ENCODE results near the gene P3H4.

The P3H4 gene

GRCh38 chr17:41816637-41817320 lies 5.0 kb upstream of the P3H4 start:
- no peak for DNase-seq (ENCODE audit: low read depth)
- no peak for TF ChIP-seq CTCF (IDR thresholded peaks at IDR 0.05; ENCODE audit: insufficient read depth, low read depth, low read length, missing control alignments)
- H3K4me3 ChIP-seq (ENCODE audit: low read length): no peak overlapping the region

DNA sequence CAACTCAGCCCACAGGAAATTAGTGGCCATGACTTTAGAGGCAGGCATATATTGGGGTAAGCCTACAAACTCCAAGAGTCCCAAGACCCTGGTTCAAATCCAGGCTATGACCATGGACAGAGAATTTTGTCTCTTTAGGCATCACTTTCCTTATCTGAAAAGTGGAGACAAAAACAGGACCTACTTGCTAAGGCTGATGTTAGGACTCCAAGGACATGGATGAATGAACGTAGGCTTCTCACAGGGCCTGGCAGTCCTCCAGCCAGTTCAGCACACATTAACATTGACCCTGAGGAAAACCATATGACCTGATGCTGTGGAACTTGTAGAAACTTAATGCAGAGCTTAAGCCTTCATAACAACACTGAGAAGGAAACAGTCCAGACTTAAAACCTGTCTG lies 2.4 kb upstream of the P3H4 start:
- H3K4me3 ChIP-seq (ENCODE audit: low read length): no peak overlapping the region
- no peak for TF ChIP-seq CTCF (IDR thresholded peaks at IDR 0.05; ENCODE audit: insufficient read depth, low read depth, low read length, missing control alignments)
- no peak for DNase-seq (ENCODE audit: low read depth)

GRCh38 chr17:41813699-41814124 lies 2.0 kb upstream of the P3H4 start:
- TF ChIP-seq CTCF (IDR thresholded peaks at IDR 0.05; ENCODE audit: insufficient read depth, low read depth, low read length, missing control alignments): no peak
- DNase-seq (ENCODE audit: low read depth): no peak
- peak overlapping the region; percentile 64 for H3K4me3 ChIP-seq (ENCODE audit: low read length)

DNA sequence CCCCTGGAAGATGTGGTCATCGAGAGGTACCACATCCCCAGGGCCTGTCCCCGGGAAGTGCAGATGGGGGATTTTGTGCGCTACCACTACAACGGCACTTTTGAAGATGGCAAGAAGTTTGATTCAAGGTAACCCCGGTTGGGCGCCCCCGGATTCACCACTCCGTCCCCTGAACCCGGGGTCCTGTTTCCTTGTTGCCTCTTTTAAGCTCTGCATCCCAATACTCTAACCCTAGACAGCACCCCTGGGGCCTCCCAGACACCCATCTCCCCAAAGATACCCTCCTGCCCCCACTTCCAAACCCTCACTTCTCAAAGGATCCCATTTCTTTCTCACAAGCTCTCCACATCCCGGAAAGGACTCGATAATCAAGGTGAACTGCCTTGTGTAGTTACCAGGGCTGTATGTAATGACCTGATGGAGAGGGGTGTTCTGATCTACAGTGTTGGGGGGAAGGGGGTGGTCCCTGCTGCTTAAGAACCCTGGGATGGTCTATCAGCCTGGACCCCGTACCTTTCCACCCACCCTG lies 1.5 kb upstream of the P3H4 start:
- H3K4me3 ChIP-seq (ENCODE audit: low read length): peak overlapping the region; percentile 64
- TF ChIP-seq CTCF (IDR thresholded peaks at IDR 0.05; ENCODE audit: insufficient read depth, low read depth, low read length, missing control alignments): no peak
- DNase-seq (ENCODE audit: low read depth): no peak

DNA sequence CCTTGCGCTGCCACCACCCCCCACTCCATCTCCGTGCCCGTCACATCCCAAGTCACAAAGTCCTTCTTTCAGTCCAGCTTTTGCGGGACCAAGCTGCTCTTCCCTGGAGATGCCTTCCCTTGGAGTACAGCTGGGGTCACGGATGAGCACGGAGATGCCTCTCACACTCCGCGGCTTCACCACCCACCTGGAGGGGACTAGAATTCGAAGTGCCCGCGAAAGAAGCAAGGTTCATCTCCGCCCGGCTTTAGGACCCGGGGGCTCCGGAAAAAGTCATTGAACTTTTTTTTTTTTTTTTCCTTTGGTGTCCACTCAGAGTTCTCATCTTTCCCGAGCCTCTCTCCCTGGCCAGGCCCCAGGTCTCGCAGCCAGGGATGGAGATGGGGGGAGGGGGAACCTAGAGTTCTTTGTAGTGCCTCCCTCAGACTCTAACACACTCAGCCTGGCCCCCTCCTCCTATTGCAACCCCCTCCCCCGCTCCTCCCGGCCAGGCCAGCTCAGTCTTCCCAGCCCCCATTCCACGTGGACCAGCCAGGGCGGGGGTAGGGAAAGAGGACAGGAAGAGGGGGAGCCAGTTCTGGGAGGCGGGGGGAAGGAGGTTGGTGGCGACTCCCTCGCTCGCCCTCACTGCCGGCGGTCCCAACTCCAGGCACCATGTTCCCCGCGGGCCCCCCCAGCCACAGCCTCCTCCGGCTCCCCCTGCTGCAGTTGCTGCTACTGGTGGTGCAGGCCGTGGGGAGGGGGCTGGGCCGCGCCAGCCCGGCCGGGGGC lies 817 bp upstream of the P3H4 start, which contains the start of gene FKBP10:
Gene FKBP10, plus strand, starts transcription at position 624 of the 771 bp plus-strand sequence. Its CDS starts 31 bp downstream, at position 655.
- peak within 1 kb of the TSS; percentile 64 for H3K4me3 ChIP-seq (ENCODE audit: low read length)
- no peak for TF ChIP-seq CTCF (IDR thresholded peaks at IDR 0.05; ENCODE audit: insufficient read depth, low read depth, low read length, missing control alignments)
- DNase-seq (ENCODE audit: low read depth): peak; percentile 66

- DNase-seq (ENCODE audit: low read depth): no peak
- H3K4me3 ChIP-seq (ENCODE audit: low read length): peak overlapping the region; percentile 64
- TF ChIP-seq CTCF (IDR thresholded peaks at IDR 0.05; ENCODE audit: insufficient read depth, low read depth, low read length, missing control alignments): no peak
Observed at GRCh38 chr17:41810659-41811548, 845 bp downstream of the P3H4 start.

Data from epithelial cell of esophagus (primary cell).